GM18867 (cell line): ENCODE results near the gene SUMO3.
"Not testable (repeated sequence)": the region's sequence is repeated elsewhere in the genome, so short reads cannot be mapped to it uniquely, and the experiment has no call there.

Experiments
- ATAC-seq: cut with Tn5 transposase; IDR thresholded peaks from one replicate; pipeline ENCODE4 v1.9.1; 2021; ENCODE audit warnings: mild to moderate bottlenecking, moderate library complexity; ENCODE audit not compliant: unreplicated experiment

The SUMO3 gene

DNA sequence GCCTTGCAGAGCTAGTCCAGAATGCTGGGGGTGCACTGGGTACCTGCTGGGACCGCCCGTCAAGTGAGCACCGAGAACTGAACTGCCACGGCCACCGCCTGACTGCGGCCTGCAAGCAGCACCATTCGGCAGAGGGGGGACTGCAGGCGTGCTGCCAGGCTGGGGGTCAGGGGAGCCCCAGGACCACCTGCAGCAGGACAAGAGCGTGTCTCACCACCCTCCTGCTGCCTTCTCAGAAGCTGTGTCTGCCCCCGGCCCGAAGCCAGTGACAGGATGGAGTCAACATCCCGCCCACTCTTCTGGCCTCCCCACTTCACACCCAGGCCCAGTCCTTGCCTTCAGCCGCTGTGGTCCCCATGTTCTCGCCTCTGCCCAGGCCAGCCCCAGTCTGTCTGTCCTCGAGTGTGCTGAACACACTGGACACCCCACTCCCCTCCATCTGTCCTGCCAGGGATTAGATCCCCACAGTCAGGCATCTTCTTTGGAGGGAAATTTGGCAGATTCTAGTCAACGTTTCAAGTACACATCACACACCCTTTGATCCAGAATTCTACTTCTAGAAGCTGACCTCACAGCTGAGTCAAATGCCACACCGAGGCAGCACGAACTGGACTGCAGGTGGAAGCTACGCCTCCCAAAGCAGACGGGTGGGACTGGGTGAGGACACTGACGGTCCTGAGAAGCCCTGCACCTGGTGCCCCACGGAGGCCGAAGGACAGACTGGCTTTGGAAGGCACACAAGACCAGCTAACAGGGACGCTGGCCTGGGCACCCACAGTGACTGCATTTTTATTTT lies 29.6 kb upstream of the SUMO3 start:
- ATAC-seq, result no peak

DNA sequence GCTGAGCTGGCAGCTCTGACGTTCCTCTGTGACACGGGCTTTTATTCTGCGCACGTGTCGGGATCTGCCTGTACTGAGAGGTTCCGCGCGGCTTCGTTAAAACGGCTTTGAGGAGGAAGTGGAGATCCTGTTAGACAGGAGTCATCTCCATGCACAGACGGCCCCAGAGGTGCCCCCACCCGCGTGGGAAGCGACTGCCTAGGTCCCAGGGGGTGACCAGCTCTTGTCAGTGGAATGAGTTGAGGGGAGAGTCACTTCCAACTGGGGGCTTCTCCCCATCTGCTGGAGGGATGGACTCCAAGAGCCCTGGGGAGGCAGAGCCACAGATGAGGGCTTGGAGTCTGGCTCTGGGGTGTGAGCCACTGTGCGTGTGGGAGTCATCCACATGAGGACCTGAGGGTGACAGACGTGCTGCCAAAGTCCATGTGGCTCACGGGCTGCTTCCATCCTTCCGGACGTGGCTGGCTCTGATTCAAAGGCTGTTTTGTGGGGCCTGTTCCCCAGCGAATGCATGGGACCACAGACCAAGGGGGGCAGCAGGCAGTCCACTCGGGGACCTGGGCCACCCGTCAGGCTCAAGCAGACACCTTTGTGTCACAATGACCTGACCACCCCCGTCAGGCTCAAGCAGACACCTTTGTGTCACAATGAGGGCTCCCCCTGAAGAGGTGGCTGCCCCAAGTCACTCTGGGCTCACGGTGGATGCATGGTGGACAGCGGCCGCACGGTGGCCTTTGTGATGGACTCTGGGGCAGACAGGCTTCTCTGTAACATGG lies 28.8 kb upstream of the SUMO3 start:
- ATAC-seq, result no peak

DNA sequence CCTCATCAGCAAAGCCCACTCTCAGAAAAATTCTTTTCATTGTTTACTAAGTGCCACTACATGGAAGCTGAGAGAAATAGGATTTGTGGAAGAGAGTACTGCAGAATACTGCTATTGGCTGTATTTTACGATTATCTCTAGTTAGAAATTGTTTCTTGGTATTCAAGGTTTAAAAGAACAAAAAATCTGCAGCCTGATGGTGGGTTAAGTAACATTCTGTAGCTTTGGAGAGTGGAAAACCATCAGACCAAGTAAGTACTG lies 28.3 kb upstream of the SUMO3 start:
- ATAC-seq, result no peak

DNA sequence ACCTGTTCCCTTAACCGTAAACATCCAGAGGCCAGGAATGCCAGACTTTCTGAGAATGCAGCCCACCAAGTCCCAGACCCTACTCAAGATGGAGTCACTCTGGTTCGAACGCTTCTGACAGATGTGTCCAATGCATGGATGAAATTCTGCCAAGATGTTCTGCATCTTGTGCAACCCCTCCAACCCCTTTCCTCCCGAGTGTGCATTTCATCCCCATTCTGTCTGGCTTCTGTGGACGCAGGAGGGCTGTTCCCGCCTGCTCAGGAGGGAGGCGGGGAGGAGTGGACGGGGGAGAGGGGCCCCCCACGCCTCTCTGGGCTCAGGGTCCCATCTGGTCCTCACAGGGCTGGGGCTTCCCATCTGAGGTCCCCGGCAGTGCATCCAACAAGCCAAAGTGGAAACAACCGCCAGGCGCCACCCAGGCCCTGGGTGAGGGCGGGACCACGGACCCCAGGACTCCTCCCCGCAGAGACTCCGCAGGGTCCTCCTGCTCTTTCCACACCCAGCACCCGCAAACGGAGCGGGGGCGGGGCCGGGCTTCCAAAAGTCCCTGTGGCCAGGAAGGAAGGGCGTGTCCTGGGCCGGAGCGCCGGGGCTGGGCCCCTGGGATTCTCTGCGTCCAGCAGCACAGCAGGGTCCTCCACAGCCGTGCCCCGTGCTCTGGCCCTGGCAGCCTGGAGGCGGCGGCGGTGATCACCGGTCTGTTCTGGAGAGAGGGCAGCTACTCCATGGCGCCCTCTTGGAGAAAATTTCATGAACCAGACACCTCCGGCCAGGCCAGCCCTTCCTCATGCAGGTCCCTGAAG lies 27.8 kb upstream of the SUMO3 start:
- no peak for ATAC-seq

DNA sequence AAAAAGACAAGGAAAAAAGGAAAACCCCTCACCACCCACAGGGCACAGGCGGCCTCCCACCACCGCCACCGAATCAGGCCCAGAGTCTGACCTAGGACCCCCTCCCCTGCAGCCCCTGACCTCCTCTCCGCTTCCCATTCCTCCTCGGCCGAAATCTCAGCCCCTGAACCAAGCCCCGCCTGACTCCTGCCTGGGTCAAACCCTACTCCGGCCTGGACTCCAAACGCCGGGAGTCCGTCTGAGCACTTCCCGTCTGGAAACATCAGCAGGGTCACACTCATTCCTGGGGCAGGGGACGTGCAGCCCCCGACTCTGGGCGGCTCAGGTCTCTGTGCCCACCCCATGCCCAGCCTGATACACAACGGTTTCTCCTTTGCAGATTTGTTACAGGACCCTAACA lies 26.4 kb upstream of the SUMO3 start:
- no peak for ATAC-seq

DNA sequence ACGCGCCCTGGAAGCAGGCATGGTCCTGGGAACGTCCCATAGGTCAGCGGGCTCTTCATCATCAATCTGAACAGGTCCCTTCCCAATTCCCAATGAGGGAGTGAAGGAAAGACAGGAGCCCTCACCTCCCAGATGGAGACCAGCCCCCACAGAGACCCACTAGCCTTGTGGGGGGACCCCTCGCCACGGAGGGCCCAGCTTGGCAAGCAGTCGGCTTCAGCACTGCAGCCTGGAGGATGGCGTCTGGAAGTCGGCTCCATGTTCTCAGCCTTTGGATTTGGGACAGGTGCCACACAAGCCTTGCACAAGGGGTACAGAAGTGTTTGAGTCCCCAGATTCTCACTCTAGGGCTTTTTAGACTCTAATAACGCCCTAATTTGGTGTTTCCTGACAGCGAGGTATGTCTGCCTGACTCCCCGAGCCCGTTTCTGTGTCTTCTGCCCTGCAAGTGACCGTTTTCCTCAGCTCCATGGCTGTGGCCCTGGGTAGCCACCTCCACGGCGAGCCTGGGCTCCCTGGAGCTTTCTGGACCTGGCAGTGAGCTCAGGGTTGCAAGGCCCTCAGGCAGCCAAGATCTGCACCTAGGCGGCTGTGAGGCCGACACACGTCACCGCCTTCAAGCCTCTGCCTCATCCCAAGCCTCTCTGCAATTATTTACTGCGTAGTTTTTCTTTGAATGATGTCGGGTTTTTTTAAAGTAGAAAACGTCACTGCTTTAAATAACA lies 25.0 kb upstream of the SUMO3 start:
- ATAC-seq, result no peak

DNA sequence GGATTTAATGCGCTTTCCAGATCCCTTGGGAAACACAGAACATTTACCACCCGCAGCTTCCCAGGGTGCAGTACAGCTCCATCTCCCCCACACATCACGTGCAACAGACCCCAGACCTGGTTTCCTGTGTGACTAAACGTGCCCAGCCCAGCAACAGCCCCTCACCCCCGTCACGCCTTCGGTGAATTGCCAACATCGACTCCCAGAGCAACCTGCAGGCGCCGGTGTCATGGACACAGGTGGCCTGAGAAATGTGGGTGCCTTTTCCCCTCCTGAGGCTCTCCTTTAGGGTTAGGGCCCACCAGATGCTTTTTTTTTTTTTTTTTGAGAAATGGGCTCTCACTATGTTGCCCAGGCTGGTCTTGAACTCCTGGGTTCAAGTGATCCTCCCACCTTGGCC lies 24.2 kb upstream of the SUMO3 start:
- ATAC-seq, result no peak

DNA sequence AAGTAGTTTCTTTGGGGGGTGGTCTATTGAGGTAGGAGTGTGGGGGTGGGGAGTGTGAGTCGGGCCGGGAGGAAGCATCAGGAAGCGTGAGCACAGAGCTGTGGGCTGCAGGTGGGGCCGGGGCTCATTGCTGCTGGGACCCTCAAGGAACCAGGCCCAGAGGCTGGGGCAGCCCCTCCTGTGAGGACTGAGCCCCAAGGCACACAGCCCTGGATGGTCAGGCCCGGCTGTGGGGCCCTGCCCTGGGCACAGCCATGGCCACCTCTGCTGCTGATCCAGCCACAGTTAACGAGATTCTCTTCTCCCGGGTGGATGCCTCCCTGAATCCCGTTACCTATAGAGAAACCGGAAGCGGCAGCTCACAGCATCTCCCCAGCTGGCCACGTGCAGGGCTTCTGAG lies 22.9 kb upstream of the SUMO3 start:
- ATAC-seq, result no peak

DNA sequence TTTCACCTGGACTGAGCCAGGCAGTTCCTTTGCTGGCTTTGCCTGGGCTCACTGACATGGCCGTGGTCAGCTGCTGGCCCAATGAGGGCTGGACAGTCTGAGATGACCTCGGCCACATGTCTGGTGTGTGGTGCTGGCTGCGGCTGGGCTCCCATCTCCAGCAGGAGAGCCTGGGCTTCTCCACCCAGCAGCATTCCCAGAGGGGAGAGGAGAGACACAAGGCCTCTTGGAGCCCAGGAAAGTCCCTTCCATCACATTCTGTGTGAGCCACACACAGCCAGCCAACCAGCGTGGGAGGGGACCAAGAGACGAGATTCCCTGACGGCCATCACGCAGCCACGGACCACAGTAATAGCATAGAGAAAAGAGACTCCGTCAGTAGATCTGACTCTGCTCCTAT lies 21.1 kb upstream of the SUMO3 start:
- no peak for ATAC-seq

DNA sequence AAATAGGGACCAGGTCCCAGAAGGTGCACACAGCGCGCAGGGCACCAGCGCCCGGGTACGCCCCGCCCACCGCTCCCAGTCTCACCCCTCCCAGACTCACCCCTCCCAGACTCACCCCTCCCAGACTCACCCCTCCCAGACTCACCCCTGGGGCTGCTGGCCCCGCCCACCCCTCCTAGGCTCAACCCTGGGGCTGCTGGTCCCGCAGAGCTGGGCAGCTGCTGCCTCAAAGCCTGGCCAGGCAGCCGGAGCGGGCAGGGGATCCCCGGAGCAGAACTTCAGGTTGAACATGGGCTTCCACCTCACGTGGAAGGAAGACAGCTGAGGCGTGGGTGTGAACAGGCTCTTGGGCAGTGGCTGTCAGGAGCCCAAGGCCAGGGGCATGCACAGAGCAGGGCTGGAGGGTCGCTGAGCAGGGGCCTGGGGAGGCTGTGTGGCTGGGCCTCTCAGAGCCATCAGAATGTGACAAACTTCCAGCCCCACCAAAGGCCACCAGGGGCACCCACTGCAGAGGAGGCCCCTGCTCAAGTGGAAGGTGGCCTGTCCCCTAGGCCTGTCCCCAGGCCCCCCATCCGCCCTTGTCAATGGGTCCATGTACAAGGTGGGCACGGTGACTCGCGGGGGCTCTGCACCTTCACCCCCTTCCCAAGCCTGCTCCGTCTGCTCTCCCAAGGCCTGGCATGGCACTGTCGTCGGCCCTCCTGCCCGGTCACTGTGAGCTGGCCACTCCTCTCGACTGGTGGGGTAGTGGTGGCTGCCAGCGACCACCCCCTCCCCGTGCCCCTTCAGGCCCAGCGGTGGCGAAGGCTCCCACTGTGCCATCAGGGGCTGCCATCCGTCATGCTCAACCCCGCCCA lies 20.4 kb upstream of the SUMO3 start:
- ATAC-seq, result no peak

DNA sequence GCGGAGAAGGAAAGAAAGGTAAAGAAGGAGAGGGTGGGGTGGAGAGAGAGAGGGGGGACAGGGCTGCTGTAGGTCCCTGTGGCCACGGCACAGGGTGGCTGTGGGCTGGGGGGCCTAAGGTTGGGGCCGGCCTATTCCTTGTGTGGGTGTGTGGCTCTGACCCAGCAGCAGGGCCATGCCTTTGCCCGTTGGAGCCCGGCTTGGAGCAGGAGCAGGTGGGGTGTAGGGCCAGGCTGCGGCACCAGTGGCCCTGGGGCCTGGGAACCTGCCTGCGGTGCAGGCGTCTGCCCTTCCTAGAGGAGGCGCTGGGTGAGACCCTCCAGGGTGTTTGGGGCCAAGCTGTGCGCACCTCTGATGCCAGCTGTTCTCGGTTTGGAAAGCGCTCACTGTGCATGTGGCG lies 19.7 kb upstream of the SUMO3 start:
- ATAC-seq, result no peak

DNA sequence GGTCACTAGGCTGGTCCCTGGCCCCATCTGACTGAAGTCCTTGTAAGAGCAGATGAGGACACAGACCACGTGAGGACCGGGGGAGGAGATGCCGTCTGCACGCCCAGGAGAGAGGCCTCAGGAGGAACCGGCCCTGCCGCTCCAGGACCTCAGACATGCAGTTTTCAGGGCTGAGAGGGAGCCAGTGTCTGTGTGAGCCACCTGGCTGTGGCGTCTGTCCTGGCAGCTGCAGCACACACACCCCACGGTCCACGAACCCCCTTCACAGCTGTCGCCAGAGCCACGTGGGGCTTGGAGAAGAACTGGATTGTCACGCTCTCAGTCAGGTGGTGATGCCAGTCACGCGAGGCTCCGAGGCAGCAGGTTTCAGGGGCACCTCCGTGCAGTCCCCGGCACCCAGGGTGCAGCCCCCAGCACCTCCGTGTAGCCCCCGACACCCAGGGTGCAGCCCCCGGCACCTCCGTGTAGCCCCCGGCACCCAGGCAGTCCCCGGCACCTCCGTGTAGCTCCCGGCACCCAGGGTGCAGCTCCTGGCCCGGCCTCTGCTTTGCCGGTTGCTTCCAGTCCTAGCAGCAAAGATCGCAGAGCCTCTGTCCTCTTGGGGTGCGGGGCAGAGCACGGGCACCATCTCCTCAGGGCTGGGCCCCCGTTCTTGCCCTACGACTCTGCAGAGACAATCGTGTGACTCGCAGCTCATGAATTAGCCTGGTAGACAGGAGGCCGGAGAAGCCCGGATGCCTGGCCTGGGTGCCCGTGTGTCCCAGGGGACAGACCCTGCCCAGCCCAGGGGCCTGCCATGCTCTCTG lies 19.0 kb upstream of the SUMO3 start:
- ATAC-seq, result no peak

DNA sequence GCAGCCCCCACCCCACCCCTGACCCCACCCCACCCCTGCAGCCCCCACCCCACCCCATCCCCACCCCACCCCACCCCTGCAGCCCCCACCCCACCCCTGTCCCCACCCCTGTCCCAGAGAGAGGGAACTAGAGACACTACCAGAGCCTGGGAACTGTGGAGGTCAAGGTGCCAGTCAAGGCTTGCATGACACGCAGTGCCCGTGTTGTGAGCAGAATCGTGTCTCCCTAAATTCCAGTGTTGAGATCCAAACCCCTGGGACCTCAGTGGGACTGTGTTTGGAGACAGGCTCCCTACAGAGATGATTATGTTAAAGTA lies 18.4 kb upstream of the SUMO3 start:
- no peak for ATAC-seq

DNA sequence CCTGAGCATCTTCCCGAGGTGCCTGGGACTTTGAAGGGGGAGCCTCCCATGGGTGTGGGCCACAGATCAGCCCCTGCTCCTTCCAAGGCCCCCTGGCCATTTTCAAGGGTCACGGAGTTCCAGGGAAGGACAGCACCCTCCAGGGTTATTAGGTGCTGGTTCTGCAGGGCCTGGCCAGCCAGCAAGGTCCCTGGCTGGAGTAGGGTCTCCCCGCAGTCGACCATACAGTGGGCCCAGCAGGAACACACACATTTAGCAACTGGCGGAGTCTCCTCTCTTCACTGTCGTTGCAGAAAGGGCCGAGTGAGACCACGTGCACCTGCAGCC lies 17.7 kb upstream of the SUMO3 start:
- no peak for ATAC-seq

DNA sequence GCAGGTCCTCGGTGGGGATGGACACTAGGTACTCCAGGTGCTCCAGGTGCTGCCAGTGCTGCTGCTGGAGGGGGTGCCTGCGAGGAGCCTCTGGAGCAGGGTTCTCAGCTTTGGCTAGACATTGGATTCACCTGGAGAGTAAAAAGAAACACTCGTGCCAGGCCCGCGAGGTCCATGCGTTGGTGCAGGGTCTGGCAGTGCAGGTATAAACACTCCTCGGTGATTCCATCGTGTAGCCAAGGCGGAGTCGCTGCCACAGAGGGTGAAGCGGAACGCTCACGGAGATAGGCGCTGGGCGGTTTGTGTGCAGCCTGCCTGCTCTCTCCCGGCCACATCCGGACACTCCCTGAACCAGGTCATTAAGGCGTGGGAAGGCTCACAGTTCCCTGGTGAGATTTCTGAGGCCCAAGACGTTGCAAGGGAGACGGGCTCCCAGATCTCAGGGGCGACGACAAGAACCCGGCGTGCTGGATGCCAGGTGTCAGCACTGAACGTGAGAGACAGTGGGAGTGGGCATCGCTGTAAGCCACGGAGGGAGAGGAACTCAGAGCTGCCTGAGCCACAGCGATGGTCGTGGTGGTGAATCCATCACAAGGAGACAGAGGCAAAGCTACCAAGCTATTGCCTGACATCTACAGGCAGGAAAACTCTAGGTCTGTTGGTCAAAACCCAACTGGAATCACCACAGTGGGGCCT lies 17.2 kb upstream of the SUMO3 start:
- no peak for ATAC-seq

DNA sequence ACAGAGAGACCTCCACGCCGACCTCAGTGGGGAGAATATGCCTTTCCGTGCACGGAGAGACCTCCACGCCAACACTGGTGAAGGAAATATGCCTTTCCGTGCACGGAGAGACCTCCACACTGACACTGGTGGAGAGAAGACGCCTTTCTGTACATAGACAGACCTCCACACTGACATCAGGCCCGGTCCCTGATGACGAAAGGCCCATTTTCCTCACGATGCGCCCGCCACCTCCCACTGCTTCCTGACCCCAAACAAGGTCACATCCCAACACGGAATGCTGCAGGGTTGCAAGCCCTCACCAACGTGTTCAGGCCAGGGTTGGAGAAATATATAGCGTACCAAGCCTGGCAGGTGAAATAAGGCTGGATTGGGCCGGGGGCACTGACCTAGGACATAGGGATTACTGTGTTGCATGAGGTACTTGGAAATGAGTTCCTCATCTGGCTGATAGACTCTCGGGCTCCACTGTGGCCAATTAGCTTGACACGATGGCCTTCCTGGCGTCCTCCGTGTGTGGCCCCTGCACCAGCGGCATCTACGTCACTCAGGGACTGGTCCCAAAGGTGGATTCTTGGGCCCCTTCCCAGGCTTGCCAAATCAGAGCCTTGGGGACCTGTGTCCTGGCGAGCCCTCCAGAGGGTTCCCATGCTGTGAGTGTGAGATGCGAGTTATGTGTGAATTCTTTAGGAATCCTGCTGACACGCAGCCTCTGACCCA lies 16.5 kb upstream of the SUMO3 start:
- ATAC-seq, result no peak

DNA sequence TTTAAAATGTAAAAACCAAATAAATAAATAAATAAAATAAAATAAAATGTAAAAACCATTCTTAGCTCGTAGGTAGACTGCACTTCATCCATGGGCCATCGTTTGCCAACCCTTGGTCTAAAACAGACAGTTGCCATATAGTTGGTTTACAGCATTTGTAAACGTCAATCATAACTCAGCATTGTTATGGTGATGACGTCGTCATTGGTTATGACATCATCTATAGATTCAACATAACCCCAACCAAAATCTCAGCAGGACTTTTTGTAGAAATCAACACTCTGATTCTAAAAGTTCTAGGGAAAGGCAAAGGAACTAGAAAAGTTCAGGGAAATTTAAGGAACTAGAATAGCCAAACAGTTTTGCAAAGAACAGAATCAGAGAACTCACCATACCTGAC lies 15.8 kb upstream of the SUMO3 start:
- no peak for ATAC-seq

DNA sequence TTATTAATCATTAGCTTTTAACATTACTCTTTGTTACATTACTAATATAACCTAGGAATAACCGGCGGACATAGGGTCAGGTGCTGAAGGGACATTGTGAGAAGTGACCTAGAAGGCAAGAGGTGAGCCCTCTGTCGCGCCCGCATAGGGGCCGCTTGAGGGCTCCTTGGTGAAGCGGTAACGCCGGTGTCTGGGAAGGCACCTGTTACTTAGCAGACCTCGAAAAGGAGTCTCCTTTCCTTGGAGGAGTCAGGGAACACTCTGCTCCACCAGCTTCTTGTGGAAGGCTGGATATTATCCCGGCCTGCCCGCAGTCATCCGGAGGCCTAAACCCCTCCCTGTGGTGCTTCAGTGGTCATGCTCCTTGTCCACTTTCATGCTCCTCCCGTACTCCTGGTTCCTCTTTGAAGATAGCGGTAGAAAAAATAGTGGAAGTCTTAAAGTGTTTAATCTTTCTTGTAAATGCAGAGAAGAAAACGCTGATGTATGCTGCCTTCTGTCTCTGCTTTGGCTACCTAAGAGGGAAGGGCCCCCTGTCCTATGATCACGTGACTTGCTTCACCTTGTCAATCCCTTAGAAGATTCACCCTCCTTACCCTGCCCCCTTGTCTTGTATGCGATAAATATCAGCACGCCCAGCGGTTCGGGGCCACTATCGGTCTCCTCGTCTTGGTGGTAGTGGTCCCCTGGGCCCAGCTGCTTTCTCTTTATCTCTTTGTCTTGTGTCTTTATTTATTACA lies 14.8 kb upstream of the SUMO3 start:
- ATAC-seq, result not testable (repeated sequence)
